Mesodermal cell (in vitro differentiated cells): ENCODE measurements around the gene BSX.

Experiments
- H3K27ac ChIP-seq: 2 replicates; pipeline ENCODE4 v1.7.0; 2013; ENCODE audit warnings: mild to moderate bottlenecking, low read depth, low read length, moderate library complexity; ENCODE audit not compliant: severe bottlenecking
- H3K36me3 ChIP-seq: 2 replicates; pipeline ENCODE4 v1.7.1; 2013; ENCODE audit warnings: mild to moderate bottlenecking, low read length, moderate library complexity; ENCODE audit not compliant: control insufficient read depth, insufficient read depth
- H3K4me1 ChIP-seq: one replicate; pipeline ENCODE4 v1.7.1; 2013; ENCODE audit warnings: mild to moderate bottlenecking, low read length; ENCODE audit not compliant: insufficient read depth, control insufficient read depth, poor library complexity, severe bottlenecking
- H3K4me3 ChIP-seq: 2 replicates; pipeline ENCODE4 v1.7.0; 2013; ENCODE audit warnings: low read length, control low read depth, mild to moderate bottlenecking; ENCODE audit not compliant: insufficient read depth, poor library complexity, severe bottlenecking; ENCODE audit errors: extremely low read depth
- H3K9me3 ChIP-seq: 2 replicates; pipeline ENCODE4 v1.7.1; 2013; ENCODE audit warnings: mild to moderate bottlenecking, low read length, moderate library complexity; ENCODE audit not compliant: control insufficient read depth
- WGBS, 2 experiments: methylation state at CpG; one replicate each; pipeline ENCODE4 v1.1.5; 2013; ENCODE audit warnings: missing lambda C conversion rate in 2 of 2; ENCODE audit not compliant: insufficient coverage in 2 of 2; 5-methylcytosine and 5-hydroxymethylcytosine counted together

Gene BSX

DNA sequence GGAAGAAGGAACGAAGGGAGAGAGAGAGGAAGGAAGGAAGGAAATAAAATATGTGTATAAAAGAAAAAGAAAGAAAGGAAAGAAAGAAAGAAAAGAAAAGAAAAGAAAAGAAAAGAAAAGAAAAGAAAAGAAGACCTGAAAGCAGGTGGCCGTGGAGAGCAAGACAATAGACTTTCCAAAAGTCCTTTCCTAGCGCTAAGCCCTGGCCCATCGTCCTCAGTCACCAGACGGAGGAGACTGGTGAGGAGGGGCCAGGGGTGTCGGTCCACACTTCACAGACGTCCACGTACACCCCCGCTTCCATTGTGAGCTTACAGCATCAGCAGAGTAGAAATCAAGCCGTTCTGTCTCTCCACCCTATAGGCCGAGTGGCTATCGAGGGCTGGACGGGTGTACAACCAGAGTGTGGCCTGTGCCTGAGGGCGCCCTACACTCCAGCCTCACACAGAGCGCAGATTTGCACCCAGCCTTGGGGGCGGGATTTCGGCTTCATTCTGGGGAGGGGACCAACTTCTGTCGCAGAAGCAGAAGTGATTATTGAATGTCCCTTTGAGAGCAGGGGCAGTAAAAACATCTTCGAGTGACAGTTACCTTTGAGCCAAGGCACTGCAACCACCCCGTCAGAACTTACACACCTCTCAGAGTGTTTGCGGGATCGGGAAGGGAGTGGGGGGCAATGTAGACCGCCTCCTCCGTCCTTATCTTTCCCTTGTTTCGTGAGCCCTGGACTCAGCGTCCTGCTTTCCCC lies 2.0 kb upstream of the BSX start:
- no peaks in the 10 kb centered on the region for H3K9me3 ChIP-seq
- 17 to 23% methylated on average over 20 to 25 of the region's 26 CpGs for WGBS, 2 experiments
- H3K4me3 ChIP-seq, result peak overlapping the region; percentile 47
- no peak overlapping the region for H3K27ac ChIP-seq
- H3K36me3 ChIP-seq, result no peaks in the 10 kb centered on the region
- no peaks in the 10 kb centered on the region for H3K4me1 ChIP-seq

DNA sequence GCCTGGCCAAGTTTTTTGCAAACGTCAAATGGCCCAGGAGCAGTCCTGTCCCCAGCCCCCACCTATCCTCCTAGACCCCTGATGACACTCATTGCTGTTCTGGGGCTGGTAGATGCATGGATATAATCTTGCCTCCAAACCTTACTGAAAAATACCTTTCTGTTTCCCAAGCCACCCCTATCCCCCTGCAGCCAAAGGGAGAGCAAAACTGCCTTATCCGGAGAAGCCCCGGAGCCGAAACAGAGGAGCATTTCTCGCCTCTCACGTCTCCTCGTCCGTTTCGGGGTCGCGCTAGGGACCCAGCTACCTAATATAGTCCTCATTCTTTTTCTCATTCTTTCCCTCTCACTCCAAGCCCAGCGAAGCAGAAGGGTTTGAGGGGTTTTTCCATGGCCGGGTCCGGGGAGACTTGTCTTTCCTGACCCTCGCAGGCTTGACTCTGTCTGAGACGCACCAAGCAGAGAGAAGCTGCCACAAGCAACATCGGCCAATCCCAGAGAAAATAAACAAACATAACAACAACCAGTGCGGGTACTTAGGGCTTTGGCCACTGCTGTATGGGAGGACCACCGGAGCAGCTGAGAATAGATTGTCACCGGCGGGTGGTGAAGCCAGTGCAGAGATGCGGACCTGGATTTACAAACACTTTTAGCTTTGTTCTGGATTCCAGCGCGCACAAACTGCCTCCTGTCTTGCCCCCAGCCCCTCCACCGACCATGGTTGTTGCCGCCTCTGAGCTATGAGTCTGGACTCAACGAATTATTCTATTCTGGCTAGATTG lies 1.6 kb downstream of the BSX start:
- Histone ChIP-seq H3K4me3 (no peak overlapping the region), H3K36me3 (no peaks in the 10 kb centered on the region), H3K9me3 (no peaks in the 10 kb centered on the region), H3K27ac (no peak overlapping the region), H3K4me1 (peaks cover 4% of the 10 kb centered on the region)
- 4 to 7% methylated on average over 20 to 21 of the region's 27 CpGs for WGBS, 2 experiments

DNA sequence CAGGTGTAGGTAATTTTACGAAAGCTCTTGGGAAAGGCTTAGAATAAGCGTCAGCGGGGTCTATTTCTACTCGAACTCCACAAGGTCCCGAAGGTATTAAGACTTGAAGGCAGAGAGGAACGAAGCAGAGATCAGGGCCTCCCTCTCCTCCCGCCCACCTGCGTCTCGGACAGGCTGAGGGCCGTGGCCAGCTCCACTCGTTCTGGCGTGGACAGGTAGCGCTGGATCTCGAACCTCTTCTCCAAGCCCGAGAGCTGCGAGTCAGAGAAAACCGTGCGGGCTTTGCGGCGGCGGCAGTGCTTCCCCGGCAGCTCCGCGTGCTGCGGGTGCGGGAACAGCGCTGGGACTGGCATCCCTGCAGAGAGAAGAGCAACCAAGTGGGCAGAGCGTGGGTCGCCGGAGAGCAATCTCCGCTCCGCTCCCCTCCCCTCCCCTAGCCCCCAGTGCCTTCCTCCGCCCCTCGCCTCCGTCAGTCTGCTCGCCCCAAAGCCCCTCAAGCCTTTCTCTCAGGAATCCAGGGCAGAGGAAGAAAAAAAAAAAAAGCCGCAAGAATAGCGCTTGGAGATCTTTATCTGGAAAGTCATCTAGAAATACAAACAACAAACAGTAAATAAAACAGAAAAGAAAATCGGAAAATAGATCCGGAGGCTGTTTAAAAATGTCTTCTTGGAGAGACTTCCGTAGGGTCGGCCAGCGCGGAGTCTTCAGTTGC lies 2.4 kb downstream of the BSX start:
- H3K27ac ChIP-seq, result no peak overlapping the region
- H3K36me3 ChIP-seq, result no peaks in the 10 kb centered on the region
- H3K4me3 ChIP-seq, result no peak overlapping the region
- H3K9me3 ChIP-seq, result no peaks in the 10 kb centered on the region
- WGBS, 2 experiments, result 2 to 4% methylated on average over 26 to 33 of the region's 44 CpGs
- H3K4me1 ChIP-seq, result peaks cover 4% of the 10 kb centered on the region

- Histone ChIP-seq H3K27ac (no peak overlapping the region), H3K9me3 (no peaks in the 10 kb centered on the region), H3K36me3 (no peaks in the 10 kb centered on the region), H3K4me1 (peaks cover 4% of the 10 kb centered on the region), H3K4me3 (no peak overlapping the region)
- WGBS, 2 experiments, result 9 to 24% methylated on average over 3 to 4 of the region's 7 CpGs
Observed at GRCh38 chr11:122978299-122978620, 3.4 kb downstream of the BSX start.

- Histone ChIP-seq H3K4me1 (peaks cover 4% of the 10 kb centered on the region), H3K9me3 (no peaks in the 10 kb centered on the region), H3K27ac (no peak overlapping the region), H3K4me3 (peak overlapping the region; percentile 21), H3K36me3 (no peaks in the 10 kb centered on the region)
- WGBS, 2 experiments, result 2 to 5% methylated on average over 41 to 46 of the region's 50 CpGs
Observed at GRCh38 chr11:122977470-122978298, 4.0 kb downstream of the BSX start.

- Histone ChIP-seq H3K36me3 (no peaks in the 10 kb centered on the region), H3K4me1 (peaks cover 4% of the 10 kb centered on the region), H3K9me3 (no peaks in the 10 kb centered on the region), H3K27ac (no peak overlapping the region), H3K4me3 (peak overlapping the region; percentile 21)
- WGBS, 2 experiments, result 0% methylated on average over 31 to 50 of the region's 50 CpGs
Observed at GRCh38 chr11:122976734-122977469, 4.7 kb downstream of the BSX start.

- Histone ChIP-seq H3K27ac (no peak overlapping the region), H3K9me3 (no peaks in the 10 kb centered on the region), H3K4me1 (peaks cover 4% of the 10 kb centered on the region), H3K36me3 (no peaks in the 10 kb centered on the region), H3K4me3 (no peak overlapping the region)
- WGBS, 2 experiments, result 0 to 6% methylated on average over 6 to 14 of the region's 21 CpGs
Observed at GRCh38 chr11:122976061-122976733, 5.4 kb downstream of the BSX start.

DNA sequence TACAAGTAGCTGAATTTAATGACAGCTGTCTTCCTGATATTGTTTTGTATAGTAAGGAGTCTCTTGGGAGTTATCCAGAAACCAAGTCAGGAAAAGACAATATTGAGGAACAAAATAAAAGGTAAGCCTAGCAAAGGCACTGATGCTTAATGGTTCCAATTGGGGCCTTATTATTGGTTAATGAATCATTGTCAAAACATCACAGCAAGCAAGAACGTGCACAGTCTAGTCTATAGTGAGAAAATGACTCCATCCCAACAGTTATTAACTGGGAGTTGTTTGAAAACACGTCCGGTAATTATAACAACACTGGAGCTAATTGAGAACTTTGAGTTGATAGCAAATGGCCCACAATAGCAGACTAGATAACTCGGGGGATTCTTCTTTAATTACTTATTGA lies 17.7 kb downstream of the BSX start:
- Histone ChIP-seq H3K36me3 (no peaks in the 10 kb centered on the region), H3K27ac (no peak overlapping the region), H3K4me3 (no peak overlapping the region), H3K4me1 (no peaks in the 10 kb centered on the region), H3K9me3 (no peaks in the 10 kb centered on the region)
- 60 to 89% methylated on average over 1 to 4 of the region's 4 CpGs for WGBS, 2 experiments

GRCh38 chr11:122954455-122954854 lies 27.2 kb downstream of the BSX start:
- no peaks in the 10 kb centered on the region for H3K9me3 ChIP-seq
- H3K4me1 ChIP-seq, result no peaks in the 10 kb centered on the region
- no peak overlapping the region for H3K27ac ChIP-seq
- no peaks in the 10 kb centered on the region for H3K36me3 ChIP-seq
- WGBS, 2 experiments, result 78 to 90% methylated on average over 3 to 4 of the region's 4 CpGs
- no peak overlapping the region for H3K4me3 ChIP-seq
